ENCODE results near the gene CYTH4.

CYTH4 gene

GRCh38 chr22:37331856-37332536 is 49.7 kb downstream of the CYTH4 start:
- DNase-seq, result no peak

GRCh38 chr22:37333724-37334460 is 51.6 kb downstream of the CYTH4 start:
- no peak for DNase-seq

- no peak for DNase-seq
Observed at GRCh38 chr22:37334461-37334858, 52.2 kb downstream of the CYTH4 start.

- DNase-seq, result no peak
Observed at GRCh38 chr22:37334859-37335805, 52.8 kb downstream of the CYTH4 start.

- DNase-seq, result no peak
Observed at GRCh38 chr22:37335806-37336199, 53.5 kb downstream of the CYTH4 start.

GRCh38 chr22:37336579-37336978 is 54.3 kb downstream of the CYTH4 start:
- DNase-seq, result no peak

GRCh38 chr22:37337204-37337943 is 55.1 kb downstream of the CYTH4 start:
- no peak for DNase-seq

- DNase-seq, result no peak
Observed at GRCh38 chr22:37338539-37339246, 56.4 kb downstream of the CYTH4 start.

GRCh38 chr22:37340331-37341262 is 58.3 kb downstream of the CYTH4 start:
- DNase-seq, result no peak

GRCh38 chr22:37342065-37342464 is 59.8 kb downstream of the CYTH4 start:
- no peak for DNase-seq

- DNase-seq, result no peak
Observed at GRCh38 chr22:37343348-37343747, 61.0 kb downstream of the CYTH4 start.

GRCh38 chr22:37343863-37344734 is 61.8 kb downstream of the CYTH4 start:
- no peak for DNase-seq

GRCh38 chr22:37344735-37345449 is 62.6 kb downstream of the CYTH4 start:
- DNase-seq, result no peak

- no peak for DNase-seq
Observed at GRCh38 chr22:37345863-37346504, 63.7 kb downstream of the CYTH4 start.

GRCh38 chr22:37346505-37346895 is 64.2 kb downstream of the CYTH4 start:
- DNase-seq, result no peak

GRCh38 chr22:37349043-37349814 is 66.9 kb downstream of the CYTH4 start:
- no peak for DNase-seq

- no peak for DNase-seq
Observed at GRCh38 chr22:37351232-37351631, 68.9 kb downstream of the CYTH4 start.

GRCh38 chr22:37352481-37352880 is 70.2 kb downstream of the CYTH4 start:
- DNase-seq, result no peak
